GM18508 (cell line): Measurements from ENCODE around the gene MCMBP.
A peak's percentile ranks its signal among the peaks of the same experiment; 100 is the strongest.

ENCODE experiments used
- ATAC-seq: cut with Tn5 transposase; IDR thresholded peaks from one replicate; pipeline ENCODE4 v1.9.1; 2021; ENCODE audit warnings: moderate number of reproducible peaks; ENCODE audit not compliant: insufficient read depth, unreplicated experiment

The MCMBP gene

GRCh38 chr10:119834188-119834587 lies 38.5 kb downstream of the MCMBP start:
- ATAC-seq: no peak

DNA sequence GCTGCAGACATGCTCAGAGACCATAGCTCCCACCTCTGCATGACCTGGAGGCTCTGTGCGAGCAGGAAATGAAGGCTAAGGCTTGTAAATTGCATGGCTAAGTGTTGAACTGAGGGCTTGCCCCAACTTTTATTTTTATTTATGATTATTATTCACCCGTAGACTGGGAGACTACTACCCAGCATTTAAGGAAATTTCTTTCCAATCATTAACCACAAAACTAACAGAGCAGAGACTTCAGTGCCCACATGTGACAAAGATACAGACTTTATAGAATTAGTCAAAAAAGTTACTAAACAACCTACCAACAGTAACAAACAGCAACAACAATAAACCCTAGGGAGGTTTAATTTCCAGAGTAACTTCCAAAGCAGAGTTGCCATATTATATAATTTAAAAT lies 39.7 kb downstream of the MCMBP start:
- no peak for ATAC-seq

DNA sequence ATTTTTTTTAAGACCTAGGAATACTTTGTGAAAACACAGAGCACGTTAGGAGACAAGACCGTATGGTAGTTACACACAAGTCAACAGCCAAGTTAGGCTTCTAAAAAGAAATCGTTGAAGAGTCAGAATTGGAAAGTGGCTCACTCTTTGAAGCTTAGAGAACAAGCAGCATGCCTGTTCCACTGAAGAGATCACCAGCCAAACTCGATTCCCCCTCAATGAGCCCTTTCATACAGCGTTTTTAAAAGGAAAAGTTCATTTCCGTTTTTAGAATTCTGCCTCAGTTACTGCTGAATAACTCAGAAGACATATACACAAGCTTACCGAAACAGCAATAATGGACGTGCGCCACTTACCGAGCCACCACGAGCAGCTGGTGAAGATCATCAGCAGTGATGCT lies 41.0 kb downstream of the MCMBP start:
- no peak for ATAC-seq

DNA sequence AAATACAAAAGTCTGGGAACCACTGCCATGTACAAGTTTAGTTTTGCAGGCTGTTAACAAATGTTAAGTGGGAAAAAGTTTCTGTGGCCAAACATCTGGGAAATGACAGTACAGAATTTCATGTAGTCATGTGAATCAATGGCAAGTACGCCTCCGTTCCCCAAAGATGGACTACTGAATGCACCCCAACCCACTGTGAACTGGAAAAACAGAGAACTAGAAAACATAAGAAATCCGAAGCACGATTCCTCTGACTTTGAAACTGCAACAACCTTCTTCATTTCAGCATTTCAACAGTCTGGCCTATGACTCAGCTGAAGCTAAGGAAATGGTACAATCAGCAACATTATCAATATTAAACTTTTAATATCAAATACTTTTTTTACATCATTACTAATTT lies 41.8 kb downstream of the MCMBP start:
- ATAC-seq: no peak

DNA sequence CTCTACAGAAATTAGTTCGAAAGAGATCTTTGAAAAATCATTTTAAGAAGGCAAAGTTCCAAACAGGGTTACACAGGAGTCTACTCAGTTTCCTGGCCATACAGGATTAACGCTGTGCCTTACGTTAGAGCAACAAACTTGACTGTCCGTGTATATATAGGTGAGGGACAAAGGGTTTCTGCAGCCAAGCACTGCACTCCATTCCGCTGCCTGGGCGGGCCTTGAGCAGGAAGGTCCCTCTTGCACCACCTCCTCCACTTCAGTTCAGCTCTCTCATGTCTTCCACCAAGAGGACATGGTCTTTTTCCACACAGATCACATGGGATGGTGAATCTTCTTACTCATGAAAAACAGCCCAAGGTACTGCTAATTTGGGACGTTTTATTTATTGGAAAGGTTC lies 43.2 kb downstream of the MCMBP start:
- ATAC-seq: no peak

DNA sequence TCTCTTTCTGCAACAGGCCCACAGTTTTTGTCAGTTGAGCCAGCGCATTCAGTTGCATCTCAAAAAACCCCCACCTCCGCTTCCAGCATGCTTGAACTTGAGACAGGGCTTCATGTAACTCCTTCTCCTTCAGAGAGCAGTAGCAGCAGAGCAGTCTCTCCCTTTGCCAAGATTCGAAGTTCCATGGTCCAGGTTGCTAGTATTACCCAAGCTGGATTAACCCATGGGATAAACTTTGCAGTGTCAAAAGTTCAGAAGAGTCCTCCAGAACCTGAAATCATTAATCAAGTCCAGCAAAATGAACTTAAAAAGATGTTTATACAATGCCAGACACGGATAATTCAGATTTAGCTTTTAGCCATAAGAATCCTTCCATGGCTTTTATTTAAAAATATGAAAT lies 45.2 kb downstream of the MCMBP start:
- no peak for ATAC-seq

GRCh38 chr10:119826771-119827170 lies 45.9 kb downstream of the MCMBP start:
- ATAC-seq: no peak

DNA sequence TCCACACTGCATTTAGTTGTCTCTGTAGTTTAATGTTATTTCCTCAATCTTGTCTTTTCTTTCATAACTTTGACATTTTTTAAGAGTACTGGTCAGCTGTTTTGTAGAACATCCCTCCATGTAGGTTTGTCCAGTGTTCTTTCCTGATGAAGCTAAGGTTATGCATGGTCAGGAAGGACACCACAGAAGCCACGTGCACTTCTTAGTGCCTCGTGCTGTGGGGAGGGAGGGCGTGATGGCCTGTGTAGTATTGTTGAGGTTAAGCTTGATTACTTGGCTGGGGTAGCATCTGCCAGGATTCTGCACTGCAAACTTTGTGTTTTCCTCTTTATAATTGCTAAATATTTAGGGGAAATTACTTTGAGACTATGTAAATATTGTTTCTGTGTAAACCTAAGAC lies 48.3 kb downstream of the MCMBP start:
- ATAC-seq: no peak

- no peak for ATAC-seq
Measured at GRCh38 chr10:119821182-119821581, 51.5 kb downstream of the MCMBP start.

DNA sequence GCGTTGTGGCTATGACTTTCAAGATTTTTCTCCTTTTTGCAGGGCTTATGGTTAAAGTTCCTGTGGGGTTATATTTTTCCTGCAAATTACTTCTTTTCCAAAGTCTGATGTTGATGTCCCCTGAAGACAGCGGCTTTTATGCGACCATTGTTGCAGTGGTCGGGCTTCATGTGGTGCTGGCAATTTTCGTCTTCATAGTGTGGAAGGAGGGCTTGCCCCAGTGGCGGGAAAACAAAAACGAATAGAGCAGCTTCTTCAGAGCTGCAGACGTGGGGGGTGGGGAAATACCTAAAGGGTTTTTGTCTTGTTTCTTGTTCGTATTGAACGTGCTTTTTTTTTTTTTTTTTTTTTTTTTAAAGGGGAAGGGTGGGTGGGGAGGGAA lies 53.8 kb downstream of the MCMBP start:
- no peak for ATAC-seq

GRCh38 chr10:119817991-119818888 lies 54.4 kb downstream of the MCMBP start:
- ATAC-seq: no peak

DNA sequence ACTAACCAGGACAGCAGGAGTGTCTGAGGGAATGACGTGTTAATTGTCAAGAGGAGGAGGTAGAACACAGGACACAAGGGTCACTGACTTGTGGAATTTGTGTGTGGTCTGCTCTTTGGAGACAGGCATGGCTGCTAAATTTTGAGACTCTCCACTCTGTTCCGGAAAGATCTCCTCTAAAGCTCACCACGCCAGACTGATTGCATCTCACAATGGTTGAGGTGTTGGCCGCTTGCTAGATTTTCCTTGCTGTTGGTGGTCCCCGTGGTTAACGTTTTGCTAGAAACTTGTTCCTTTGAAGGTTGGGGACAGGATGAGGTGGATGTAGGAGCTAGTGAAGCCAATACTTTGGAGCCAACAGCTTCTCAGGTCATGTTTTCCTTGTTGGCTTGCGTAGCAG lies 57.0 kb downstream of the MCMBP start:
- no peak for ATAC-seq

- ATAC-seq: no peak
Measured at GRCh38 chr10:119812684-119813083, 60.0 kb downstream of the MCMBP start.

DNA sequence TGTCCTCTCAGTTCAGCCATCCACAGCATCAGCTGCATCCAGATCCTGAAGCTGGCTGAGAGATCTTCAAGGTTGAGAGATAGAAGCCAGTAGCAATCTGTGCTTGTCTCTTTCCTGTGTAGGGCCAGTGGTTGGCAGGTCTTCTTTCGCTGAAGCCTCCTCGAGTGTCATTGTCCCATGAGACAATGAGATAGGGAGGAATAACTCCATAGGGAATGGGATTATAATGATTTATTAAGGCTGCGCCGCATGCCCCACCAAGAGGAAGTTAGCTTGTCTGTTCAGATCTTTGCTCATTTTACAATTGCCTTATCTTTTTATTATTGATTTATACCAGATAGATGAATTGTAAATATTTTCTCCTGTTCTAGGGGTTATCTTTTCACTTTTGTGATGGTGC lies 61.5 kb downstream of the MCMBP start:
- no peak for ATAC-seq

DNA sequence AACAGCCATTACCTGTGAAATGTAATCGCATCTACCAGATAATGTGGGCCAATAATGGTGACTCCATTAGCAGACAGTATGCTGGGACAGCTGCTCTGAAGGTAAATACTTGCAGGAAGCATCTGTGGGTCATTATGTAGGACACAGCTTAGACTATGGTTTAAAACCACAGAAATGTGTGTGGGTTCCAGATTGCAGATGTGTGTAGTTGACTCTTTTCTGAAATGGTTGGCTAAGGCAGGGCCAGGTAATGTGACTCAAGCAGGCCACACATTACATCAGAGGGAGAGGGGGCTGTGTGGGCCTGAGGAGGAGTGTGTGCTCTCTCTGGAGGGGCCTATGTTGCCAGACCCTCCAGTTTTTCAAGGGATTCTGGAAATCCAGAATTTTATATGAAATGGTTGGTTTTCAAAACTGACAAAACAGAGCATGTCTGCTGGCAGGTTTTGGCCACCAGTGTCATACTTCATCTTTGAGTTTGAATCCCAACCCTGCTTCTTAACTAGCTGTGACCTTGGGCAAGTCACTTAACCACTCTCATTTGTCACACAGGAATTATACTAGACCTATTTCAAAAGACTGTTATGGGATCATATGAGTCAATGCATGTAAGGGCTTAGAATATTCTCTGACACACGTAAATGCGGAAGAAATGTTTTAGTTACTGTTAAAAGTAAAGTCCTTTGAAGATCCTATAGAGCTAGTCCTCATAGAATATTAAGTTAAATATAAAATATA lies 64.5 kb downstream of the MCMBP start:
- ATAC-seq: peak; percentile 48

DNA sequence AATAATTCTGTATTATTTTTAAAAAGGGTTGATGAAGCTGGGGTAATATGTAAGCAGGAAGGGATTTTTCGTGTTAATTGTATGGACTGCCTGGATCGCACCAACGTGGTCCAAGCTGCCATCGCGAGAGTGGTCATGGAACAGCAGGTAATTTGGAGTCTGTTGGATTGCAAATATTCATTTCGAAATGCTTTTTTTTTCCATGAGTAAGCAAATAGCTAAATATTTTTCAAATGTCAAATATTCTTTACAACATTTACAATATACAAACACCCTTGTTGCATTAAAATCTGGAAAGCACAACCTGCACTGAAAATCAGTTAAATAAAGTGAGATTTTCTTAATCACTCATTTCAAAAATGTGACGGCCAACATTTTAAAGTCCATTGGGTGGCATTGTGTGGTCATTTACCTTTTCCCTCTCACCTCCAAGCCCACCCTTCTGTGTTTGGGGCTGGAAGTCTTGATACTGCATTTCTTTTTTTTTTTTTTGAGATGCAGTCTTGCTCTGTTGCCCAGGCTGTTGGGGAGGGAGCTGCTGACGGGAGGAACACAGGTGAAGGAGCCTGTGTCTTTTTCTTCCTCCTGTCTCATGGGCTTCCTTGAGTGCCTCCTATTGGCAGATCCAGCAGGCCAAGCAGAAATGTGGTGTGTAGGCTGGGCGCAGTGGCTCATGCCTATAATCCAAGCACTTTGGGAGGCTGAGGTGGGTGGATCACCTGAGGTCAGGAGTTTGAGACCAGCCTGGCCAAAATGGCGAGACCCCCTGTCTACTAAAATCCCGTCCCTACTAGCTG lies 66.1 kb downstream of the MCMBP start:
- ATAC-seq: no peak

GRCh38 chr10:119805702-119806230 lies 66.9 kb downstream of the MCMBP start:
- no peak for ATAC-seq

DNA sequence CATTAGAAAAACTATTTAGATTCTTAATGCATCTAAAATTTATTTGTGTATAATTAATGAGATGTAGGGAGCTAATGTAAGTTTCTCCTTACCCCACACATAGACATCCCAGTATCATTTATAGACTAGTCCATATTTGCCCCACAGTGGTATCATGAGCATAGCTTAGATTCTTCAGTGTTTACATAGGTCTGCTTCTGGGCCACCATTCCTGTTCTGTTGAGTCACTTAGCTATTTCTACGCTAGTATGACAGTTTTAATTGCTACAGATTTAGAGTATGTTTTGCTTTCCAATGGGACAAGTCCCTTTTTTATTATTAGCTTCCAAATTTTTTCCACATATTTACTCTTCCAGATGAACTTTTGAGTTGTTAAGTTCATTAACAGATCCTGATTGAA lies 69.4 kb downstream of the MCMBP start:
- ATAC-seq: no peak

- no peak for ATAC-seq
Measured at GRCh38 chr10:119801998-119802538, 70.6 kb downstream of the MCMBP start.

GRCh38 chr10:119801176-119801575 lies 71.5 kb downstream of the MCMBP start:
- ATAC-seq: no peak
